ENCODE measurements around the gene FHDC1.

FHDC1 gene

DNA sequence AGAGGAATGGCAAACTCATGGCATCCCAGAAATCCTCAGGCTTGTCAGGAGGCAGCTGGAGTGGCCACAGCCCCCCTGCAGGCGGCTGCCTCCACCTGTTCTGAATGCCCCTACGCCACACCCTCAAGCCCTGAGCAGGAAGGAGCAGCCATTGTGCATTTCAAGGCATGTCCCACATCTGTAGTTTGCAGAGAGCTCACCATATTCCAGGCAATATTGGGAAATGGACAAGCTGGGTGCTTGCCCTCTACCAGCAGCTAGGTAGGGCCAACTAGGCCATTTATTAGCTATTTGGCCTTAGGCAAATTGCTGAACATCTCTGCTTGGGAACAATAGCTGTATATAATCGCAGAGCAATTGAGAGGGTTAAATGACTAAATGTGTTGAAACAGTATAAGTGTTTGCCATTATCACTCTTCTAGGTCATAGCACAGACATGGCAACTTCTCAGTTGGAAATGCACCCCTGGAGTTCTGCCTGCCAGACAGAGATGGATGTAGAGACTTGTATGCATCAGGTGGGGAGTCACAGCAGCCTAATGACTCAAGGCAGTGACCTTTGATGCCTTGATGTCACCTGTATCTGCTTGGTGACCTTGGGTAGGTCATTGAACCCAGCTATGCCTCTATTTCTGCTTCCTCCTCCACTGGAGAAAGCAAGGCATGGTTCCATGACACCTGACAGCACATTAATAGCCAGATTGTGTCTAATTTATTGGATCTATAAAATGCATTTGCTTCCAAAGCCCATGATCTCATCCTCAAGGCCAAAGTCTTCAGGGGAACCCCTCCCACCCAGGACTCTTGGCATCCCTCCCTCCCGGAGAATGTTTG is 52.8 kb downstream of the FHDC1 start:
- DNase-seq = no peak

DNA sequence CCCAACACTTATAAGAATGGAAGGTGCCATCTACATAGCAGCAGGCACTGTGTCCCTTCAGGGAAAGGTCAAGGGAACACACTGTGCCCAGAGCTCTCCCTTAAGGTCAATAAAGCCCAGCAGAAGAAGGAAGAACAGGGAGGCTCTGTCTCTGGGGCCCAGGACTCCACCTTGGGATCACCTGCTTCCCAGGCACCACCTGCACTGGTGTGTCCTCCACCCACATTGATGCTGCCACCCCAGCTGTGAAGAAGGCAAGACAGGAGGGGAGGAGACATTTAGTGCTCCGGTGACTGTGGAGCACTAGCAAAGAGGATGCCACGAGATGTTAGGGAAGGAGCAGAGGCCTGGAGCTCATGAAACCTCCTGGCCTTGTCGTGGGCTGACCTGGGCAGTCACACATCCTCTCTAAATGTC is 53.4 kb downstream of the FHDC1 start:
- no peak for DNase-seq

DNA sequence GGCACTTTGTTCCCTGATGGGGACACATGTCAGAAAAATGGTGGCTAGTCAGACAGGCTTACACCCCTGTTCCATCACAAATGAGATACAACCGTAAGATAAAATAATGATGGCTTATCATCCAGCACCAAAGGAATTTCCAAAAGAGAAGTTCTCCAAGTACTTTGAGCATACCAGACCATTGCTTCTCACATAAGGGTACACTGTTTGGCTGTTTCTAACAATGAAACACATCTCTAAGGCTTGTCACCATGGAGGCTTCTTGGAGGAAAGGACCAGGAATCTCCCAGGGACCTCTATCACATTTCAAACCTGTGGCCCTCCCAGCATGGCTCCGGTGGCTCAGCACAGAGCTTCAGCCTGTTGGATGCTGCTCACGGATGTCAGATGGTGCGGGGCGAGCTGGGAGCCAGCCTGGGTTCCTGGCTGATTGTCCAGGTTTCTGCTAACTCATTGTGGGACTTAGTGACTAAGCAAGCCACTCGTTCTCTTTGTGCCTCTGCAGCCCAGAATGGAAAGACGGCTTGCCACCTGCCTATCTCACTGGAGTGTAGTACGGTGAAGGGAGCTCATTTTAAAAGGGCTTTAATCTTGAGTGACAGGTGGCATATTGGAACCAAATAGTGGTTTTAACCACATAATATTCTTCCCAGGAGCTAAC is 54.5 kb downstream of the FHDC1 start:
- no peak for DNase-seq

DNA sequence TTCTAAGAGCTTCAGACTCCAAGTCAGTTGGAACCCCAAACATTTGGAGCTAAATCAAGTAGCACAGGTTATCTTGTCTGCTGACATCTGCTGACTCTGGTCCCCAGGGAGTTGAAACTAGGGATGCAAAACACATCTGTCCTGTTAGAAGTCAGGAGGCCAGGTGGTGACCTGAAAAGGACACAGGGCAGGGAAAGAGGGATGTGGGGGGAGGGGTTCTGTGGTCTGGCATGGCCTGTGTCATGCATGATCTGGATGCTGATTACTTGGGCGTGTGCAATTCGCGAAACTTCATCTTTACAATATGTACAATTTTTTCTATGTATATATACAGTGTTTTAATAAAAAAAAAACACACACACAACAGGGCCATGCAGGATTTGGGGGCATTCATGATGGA is 55.3 kb downstream of the FHDC1 start:
- DNase-seq = peak in 1 of 2 experiments; percentile 53

DNA sequence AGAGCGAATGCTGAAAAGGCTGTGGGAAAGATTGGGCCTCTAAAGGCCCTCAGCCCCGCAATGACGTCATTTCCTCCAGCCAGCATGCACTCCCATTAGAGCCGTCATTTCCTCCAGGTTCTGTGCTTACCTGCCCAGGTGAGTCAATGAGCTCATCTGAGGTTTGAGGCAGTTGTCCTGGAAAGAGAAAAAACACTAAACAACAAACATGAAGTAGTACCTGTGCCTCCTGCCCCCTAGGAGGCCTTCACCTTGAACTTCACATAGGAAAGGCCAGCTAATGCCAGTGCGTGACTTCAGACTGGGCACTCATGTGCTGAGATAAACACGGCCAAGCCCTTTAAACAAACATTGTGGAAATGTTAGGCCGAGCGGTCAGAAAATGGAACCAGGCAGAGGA is 55.9 kb downstream of the FHDC1 start:
- DNase-seq = no peak

DNA sequence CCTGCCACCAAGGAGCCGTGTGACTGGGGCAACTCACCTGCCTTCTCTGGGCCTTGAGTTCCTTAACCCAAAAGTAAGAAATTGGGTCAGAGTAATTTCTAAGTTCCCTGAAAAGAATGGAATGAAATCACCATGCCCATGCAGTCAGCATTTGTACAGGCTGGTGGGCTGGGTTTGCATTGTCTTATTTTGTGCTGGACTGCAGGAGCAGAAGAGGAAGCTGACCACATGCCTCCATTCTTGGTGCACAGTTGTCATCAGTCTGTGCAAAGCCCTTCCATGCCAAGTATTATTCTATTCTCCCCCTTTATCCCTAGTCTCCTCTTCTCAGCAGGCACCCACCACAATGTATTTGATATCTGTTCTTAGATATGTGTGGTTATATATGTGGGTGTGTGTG is 56.3 kb downstream of the FHDC1 start:
- no peak for DNase-seq

DNA sequence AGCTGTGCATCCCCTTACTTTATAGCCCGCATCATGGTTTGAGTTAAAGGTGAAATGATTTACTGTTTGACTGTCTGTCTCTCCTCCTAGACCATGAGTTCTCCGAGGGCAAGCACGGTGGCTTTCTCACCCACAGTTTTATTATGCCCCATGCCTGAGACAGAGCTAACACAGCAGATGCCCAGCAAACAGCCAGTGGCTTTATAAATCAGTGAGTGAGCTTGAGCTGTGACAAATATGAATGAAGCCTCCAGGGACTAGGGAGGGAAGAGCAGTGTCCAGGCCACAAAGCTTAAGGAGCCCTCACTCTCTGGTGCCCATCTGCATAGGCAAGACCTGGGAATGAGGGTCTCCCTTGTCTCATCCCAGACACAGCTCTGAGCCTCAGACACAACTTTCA is 57.9 kb downstream of the FHDC1 start:
- DNase-seq = no peak

DNA sequence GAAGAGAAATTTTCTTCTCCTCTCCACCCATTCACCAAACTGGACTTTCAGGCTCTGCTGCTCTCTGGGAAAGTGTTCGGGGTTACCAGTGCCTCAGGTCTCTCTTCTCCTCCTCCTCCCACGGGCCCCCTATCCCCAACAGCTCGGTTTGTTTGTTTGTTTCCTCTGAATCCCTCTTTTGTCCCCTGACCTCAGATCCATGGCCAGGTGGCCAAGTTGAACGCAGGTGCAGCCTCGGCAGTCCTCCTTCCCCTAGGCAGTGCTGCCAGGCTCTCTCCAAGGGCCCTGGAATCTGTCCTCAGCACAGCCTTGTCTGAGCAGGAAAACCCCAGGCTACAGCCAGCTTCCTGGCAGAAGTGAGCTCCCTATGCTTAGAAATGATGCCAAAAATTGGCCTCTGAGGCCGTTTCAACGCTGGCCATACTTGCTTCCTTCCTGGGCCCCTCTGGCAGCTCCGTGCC is 60.0 kb downstream of the FHDC1 start:
- DNase-seq = peak in 1 of 2 experiments; percentile 33

DNA sequence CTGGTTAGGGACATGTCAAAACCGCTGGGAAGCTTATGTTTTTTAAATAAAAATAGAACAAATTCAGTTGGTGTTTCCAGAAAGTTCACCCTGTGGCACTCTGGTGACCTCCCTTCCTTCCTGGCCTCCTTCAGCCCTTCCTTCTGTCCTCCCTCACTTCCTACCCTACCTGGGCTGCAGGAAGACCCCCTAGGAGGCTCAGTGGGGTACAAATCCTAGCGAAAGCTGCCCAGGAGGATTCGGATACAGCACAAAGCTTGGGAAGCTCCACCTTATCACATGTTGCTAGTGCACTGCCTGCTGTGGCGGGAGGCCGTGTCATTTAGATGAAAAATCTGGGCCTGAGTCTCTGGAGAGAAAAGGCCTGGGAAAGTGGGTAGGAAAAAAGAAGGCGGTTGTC is 60.5 kb downstream of the FHDC1 start:
- DNase-seq = no peak

DNA sequence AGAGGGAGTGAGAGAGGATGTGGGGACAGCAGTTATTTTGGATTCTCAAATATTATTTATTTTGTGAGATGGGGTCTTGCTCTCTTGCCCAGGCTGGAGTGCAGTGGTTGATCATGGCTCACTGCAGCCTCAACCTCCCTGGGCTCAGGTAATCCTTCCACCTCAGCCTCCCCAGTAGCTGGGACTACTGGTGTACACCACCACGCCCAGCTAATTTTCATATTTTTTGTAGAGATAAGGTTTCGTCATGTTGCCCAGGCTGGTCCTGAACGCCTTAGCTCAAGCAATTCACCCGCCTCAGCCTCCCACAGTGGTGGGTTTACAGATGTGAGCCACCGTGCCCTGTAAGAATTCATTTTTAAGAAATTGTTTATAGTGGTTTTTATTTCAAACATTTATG is 61.2 kb downstream of the FHDC1 start:
- peak in 1 of 2 experiments; percentile 31 for DNase-seq

DNA sequence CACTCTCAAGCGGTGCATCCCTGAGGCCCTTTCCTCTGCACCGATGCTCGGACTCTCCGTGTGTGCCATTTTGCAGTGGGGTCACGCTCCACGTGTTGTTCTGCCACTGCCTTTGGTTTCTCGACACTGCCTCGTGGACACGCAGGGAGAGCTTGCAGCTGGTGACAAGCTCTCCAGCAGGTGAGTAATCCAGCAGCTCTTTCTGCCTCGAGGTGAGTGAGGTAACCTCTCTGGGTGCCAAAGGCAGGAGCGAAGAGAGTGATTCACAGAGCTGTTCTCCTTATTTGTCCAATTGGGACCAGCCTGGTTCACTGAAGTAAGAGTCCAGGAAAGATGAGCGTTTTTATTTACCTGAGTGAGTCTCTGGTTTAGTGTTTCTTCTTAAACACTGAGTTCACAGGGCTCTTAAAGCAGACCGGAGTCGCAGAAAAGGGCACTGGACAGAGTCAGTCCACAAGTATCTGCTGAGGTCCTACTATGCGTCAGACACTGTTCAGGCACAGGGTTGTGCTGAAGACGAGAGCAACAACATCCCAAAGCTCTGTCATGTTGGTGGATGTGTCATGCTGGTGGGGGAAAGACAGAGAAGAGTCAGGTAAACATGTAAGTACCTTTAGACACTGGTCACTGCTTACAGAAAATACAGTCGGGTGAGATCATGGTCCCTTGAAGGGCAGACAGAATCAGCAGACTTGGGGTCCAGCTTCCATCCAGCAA is 61.8 kb downstream of the FHDC1 start:
- no peak for DNase-seq

DNA sequence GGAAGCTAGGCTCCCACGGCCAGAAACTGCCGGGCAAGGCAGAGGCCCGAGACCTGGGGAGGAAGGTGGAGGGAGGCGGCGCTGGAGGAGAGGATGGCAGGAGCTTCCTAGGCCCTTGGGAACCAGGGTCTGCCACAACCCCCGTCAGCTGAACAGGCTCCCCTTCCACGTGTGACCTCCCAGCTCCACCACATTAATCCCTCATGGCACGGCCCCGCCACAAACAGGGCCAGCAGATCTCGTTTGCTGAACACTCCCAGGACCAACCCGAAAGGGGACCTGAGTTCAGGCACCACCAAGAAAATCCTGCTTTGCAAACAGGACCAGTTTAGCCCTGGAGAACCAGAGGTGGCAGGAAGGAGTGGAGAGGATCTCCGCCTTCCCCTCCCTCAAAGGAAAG is 62.7 kb downstream of the FHDC1 start:
- no peak for DNase-seq

DNA sequence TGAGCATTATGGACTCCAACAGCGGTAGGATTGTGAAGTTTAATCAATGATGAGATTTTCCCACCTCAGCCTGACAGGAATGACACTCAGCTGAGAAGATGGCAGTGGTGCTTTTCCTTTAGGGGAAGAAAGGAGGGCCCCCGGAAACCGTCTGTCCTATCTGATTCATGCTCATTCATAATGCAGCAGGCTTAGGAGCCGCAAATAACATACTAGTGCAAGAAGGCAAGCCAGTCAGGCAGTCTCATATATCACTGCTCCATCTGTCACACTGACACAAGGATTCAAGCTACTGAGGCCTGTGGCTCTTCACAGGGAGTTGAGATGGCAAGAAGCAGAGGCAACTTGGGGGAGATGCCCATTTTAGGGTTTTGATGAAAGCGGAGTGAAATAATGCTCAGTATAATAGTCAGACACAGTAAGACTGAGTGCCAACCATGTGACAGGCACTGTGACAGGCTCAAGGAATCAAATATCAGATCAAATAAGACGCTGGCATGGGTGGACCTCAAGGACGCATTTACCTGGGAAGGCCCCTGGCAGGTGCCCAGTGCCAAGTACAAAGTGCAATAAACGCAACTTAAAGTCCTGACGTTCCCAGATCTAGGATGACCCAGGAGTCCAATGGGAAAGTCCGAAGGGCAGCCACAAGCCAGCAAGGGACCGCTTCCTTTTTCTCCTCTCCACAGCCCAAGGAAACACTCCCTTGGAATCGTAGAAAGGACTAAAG is 63.4 kb downstream of the FHDC1 start:
- DNase-seq = no peak

DNA sequence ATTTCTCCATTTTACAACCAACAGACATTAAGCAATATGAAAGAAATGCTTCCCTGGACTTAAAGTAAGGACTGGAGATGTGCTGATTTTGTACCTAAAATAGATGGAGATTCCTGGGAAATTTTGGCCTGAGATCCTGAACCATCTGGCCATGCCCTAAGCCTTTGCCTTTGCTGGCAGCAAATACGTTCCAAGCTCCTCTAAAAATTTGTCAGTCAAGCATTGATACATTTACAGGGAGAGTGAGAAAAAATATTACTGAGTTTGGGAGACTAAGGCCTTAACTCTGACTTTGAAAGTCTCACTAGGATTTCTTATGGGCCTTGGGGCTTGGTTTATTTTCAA is 63.9 kb downstream of the FHDC1 start:
- DNase-seq = no peak

DNA sequence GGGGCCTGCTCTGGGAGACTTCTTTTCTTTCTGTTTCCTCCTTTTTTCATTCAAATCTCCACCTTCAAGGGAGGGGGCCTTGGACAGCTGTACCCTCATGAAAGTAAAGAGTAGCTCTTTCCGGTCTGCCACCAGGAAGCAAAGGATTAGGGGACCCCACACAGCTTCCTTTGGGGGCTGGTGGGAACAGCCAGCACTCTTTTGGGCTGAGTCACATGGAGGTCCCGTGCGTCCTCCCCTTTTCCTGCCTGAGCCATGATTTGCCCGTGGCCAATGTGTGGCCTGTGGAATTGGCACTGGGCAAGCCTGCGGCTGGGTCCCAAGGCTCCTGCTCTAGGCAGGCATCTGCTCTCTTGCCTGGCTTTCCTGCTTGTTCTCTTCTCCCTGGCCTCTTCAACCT is 65.5 kb downstream of the FHDC1 start:
- DNase-seq = no peak

DNA sequence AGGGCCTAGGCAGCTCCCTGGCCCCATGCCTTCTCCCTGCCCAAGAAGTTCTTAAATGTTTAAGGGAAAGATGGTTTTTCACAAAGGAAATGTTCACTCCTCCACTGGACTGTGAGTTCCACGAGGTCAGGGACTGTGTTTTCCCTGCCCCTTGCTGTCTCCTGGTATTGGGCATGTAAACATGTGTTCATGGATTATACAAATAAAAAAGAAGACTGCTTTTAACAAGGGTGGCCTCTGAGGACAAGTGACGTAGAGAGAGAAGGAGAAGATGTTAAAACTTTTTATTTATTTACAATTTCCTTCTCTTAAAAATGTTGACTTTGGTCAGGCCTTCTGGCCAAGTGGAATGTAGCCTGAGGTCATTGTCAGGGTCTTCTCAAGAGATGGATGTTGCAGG is 66.0 kb downstream of the FHDC1 start:
- DNase-seq = no peak

DNA sequence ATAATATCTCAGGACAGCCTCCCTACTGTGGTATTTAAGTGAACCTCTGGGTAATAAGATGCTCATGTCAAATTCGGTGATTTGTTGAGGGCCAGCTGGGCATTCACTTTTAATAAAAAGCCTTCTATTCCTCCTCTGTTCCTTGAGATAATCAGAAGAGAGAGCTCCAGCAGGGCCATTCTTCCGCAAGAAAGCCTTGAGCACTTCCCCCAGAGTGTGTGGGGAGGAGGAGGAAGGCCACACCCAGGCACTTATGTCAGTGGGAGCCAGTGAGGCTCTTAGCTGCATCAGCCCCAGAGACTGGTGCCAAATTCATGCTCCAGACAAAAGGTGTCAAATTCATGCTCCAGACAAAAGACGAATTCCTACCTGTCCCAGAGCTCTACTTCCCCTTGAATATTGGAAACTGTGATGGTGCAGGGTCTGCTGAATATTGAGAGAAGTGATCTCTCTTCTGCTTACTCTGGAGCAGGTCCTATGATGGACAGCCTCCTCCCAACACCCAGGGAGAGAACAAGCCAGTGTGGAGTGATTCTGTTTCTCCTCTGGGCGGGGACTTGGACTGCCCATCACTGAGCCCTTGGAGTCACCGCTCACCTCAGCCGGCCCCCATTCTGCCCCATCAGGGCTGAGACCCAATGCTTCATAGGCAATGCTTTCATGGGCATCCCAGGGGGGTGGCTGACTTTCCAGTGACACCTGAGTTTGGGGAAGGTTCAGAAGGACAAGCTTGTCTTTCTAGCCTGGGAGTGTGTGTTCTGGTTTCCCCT is 68.1 kb downstream of the FHDC1 start:
- DNase-seq = no peak

DNA sequence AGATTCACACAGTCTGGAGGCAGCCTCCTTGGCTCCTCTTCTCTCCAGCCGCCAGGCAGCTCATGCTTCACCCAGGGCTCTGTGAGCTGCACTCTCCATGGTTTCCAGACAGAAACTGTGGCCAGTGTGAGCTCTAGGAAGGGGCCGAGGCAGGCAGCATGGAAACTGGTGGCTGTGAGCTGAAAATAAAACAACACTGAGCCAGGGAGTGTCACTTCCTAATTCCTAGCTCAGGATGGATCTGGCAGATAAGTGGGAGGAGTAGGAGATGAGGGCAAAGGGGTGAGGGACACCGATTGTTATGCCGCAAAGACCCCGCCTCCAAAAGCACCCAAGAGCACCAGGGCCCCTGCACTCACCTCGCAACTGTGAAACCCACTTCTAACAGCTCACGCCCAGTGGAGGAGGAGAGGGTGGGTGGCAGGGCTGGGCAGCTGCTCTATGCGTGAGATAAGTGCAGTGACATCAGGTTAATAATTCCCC is 69.8 kb downstream of the FHDC1 start:
- no peak for DNase-seq

DNA sequence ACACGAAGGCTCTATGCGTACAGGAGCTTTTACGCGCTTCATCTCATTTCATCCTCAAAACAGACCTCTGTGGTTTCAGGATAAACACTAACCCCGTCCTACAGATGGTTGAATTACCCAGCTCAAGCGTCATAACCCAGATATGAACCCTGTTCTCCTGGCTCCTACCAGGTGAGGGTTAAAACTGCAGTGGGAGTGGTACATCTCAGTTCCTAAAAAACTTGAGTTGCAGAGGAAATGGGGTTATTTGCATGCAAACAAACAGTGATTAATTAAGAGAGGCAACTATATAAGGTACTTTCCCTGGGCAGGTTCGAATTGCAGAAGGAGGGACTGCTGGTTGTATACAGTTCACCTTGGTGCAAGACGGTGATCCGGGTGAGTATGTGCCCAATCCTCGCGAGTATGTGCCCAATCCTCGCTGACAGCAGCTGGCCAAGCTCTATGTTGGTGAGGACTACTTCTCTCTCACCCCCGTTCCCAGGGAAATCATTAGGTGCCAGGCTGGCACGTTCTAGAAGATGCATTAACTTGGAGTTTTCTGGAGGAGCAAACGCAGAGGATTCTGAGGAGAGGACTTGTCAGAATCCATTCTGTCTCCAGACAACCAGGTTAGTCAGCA is 72.6 kb downstream of the FHDC1 start:
- DNase-seq = no peak

DNA sequence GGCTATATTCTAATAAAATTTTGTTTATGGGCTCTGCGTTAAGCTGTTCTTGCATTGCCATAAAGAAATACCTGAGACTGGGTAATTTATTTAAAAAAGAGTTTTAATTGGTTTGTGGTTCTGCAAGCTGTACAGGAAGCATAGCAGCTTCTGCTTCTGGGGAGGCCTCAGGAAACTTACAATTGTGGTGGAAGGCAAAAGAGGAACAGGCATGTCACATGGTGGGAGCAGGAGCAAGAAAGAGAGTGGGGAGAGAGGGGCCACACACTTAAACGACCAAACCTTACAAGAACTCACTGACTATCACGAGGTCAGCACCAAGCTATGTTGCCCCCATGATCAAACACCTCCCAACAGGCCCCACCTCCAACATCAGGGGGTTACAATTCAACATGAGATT is 74.0 kb downstream of the FHDC1 start:
- no peak for DNase-seq

DNA sequence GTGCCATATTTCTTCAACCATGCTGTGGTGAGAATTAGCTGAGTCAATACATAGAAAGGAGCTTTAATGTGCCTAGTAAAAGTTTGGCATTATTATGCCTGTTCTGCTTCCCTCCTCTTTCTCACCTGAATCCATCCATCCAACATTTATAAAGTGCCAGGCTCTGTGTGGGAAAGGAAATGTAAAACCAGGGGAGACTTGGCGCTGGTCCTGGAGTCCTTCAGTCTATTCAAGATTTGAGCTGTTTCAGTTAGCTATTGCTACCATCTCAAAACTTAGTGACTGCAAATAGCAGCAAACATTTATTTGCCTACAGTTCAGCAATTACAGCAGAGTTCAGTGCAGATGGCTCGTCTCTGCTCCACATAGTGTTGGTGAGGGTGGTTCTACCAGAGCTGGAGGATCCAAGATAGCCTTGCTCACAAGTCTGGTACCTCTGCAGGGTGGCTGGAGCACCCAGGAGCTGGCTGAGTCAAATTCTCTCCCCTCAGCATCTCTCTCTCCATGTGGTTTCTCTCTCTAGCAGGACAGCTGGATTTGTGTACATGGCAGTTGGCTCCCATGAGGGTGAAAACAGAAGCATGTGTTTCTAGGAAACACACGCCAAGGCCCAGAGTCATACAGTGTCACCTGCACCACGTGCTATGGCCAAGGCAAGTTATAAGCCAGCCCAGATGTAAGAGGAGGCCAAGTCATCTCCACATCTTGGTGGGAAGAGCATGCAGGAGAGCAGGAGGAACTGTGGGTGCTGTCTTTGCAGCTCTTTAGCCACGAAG is 77.3 kb downstream of the FHDC1 start:
- peak in 1 of 2 experiments; percentile 56 for DNase-seq
